Tibial nerve (tissue), 4 donors: ENCODE data around the gene ADGRG7. TPM values are rescaled to one million over a fixed set of nuclear protein-coding genes. Genes with fewer than 3 reads are reported as not detected.

Experiments
- DNase-seq, 2 donors: peaks; one replicate each; pipeline ENCODE4 v3.0.0-alpha.2; 2019; ENCODE audit warnings: low spot score in 2 of 2
- H3K27ac ChIP-seq, 4 donors: fragments of 200-600 bp; sonication (generic) in 3 of 4; one replicate each; pipeline ENCODE4 v1.5.1; 2017 to 2019; ENCODE audit warnings: mild to moderate bottlenecking in 1 of 4
- H3K27me3 ChIP-seq, 2 donors: fragments of 200-600 bp; sonication (generic) in 1 of 2; one replicate each; pipeline versions ENCODE4 v1.5.1 to v1.6.0; 2017 to 2019
- H3K36me3 ChIP-seq, 3 donors: fragments of 200-600 bp; sonication (generic); one replicate each; pipeline ENCODE4 v1.5.1; 2018 to 2019
- H3K4me1 ChIP-seq, 4 donors: fragments of 200-600 bp; sonication (generic) in 3 of 4; one replicate each; pipeline ENCODE4 v1.5.1; 2017 to 2019
- H3K4me3 ChIP-seq, 4 donors: fragments of 200-600 bp; sonication (generic) in 3 of 4; one replicate each; pipeline ENCODE4 v1.5.1; 2017 to 2019; ENCODE audit warnings: mild to moderate bottlenecking in 1 of 4, moderate library complexity in 1 of 4
- H3K9me3 ChIP-seq, 4 donors: fragments of 200-600 bp; sonication (generic) in 3 of 4; one replicate each; pipeline ENCODE4 v1.5.1; 2017 to 2019
- EP300 ChIP-seq, 2 donors: sonication (generic); formaldehyde crosslinking; IDR thresholded peaks; one replicate each; pipeline ENCODE4 v1.6.1; 2017; ENCODE audit warnings: antibody characterized with exemption in 2 of 2, mild to moderate bottlenecking in 1 of 2
- POLR2A ChIP-seq, 2 donors: fragments of 450-650 bp; IDR thresholded peaks; one replicate each; pipeline ENCODE4 v1.6.1; 2017; ENCODE audit warnings: antibody characterized with exemption in 2 of 2, mild to moderate bottlenecking in 2 of 2, moderate library complexity in 2 of 2
- WGBS, 2 donors: methylation state at CpG; one replicate each; pipeline ENCODE4 v1.1.5; 2018; 5-methylcytosine and 5-hydroxymethylcytosine counted together
- total RNA-seq, 4 donors: library from RNA; depleted of rRNA; stranded (reverse); fragments of >200 nt; gene quantifications; one replicate each; pipeline ENCODE4 v1.1.0, GENCODE V29; 2016
- TF ChIP-seq, protein P1 (sequence below), 5 experiments: fragments of 200-600 bp in 3 of 5; fragments of 450-650 bp in 2 of 5; sonication (generic) in 3 of 5; IDR thresholded peaks; one replicate each; pipeline ENCODE4 v1.5.1; 2016 to 2019; ENCODE audit warnings: antibody characterized with exemption in 5 of 5, mild to moderate bottlenecking in 3 of 5, moderate library complexity in 2 of 5

Gene ADGRG7
- total RNA-seq, 4 donors from 2014 or later, result 0.42 TPM; not detected in 3

DNA sequence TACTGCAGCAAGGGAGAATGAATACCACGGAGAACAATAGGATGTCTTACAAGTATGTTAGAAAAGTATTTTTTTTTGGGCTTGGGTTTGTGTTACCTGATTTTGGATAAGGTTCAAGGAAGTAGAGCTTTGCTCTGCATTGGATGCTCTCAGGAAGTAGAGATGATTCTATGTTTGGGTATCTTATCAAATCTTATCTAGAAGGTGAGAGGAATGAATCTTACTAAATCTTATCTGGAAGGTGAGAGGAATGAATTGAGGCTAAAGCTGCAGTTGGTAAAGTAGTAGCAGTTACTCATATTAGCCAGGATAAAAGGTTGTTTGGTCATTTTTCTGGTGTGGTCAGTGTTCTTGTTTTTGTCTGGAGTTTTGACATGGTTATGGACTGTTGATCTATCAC, 117.3 kb downstream of the ADGRG7 start:
- Histone ChIP-seq H3K4me3 (no peak overlapping the region), H3K36me3 (peaks cover 0 to 41% (median 0%) of the 10 kb centered on the region in 3 donors), H3K27ac (no peak overlapping the region), H3K27me3 (no peaks in the 10 kb centered on the region), H3K4me1 (peaks cover 0 to 18% (median 0%) of the 10 kb centered on the region in 4 donors), H3K9me3 (no peaks in the 10 kb centered on the region)
- no peak for TF ChIP-seq EP300 (IDR thresholded peaks at IDR 0.05)
- TF ChIP-seq, protein P1, sequence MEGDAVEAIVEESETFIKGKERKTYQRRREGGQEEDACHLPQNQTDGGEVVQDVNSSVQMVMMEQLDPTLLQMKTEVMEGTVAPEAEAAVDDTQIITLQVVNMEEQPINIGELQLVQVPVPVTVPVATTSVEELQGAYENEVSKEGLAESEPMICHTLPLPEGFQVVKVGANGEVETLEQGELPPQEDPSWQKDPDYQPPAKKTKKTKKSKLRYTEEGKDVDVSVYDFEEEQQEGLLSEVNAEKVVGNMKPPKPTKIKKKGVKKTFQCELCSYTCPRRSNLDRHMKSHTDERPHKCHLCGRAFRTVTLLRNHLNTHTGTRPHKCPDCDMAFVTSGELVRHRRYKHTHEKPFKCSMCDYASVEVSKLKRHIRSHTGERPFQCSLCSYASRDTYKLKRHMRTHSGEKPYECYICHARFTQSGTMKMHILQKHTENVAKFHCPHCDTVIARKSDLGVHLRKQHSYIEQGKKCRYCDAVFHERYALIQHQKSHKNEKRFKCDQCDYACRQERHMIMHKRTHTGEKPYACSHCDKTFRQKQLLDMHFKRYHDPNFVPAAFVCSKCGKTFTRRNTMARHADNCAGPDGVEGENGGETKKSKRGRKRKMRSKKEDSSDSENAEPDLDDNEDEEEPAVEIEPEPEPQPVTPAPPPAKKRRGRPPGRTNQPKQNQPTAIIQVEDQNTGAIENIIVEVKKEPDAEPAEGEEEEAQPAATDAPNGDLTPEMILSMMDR (IDR thresholded peaks at IDR 0.05), result no peak
- TF ChIP-seq POLR2A (IDR thresholded peaks at IDR 0.05), result no peak
- WGBS, 2 donors, result 90 to 97% methylated on average over 1 of the region's 1 CpG
- DNase-seq, result no peak

GRCh38 chr3:100730524-100730923, 121.1 kb downstream of the ADGRG7 start:
- TF ChIP-seq EP300 (IDR thresholded peaks at IDR 0.05) (no peak), POLR2A (IDR thresholded peaks at IDR 0.05) (no peak)
- TF ChIP-seq, protein P1 (IDR thresholded peaks at IDR 0.05), result no peak
- Histone ChIP-seq H3K4me3 (no peak overlapping the region), H3K9me3 (no peaks in the 10 kb centered on the region), H3K27me3 (no peaks in the 10 kb centered on the region), H3K27ac (no peak overlapping the region), H3K36me3 (peaks cover 0 to 38% (median 0%) of the 10 kb centered on the region in 3 donors), H3K4me1 (peaks cover 0 to 22% (median 0%) of the 10 kb centered on the region in 4 donors)
- WGBS, 2 donors, result 82 to 84% methylated on average over 3 of the region's 3 CpGs
- no peak for DNase-seq

GRCh38 chr3:100732435-100732834, 123.0 kb downstream of the ADGRG7 start:
- 88 to 92% methylated on average over 3 of the region's 3 CpGs for WGBS, 2 donors
- H3K36me3 ChIP-seq, result peaks cover 0 to 46% (median 0%) of the 10 kb centered on the region in 3 donors
- no peaks in the 10 kb centered on the region for H3K9me3 ChIP-seq
- H3K4me1 ChIP-seq, result peaks cover 0 to 9% (median 0%) of the 10 kb centered on the region in 4 donors
- TF ChIP-seq, protein P1 (IDR thresholded peaks at IDR 0.05), result no peak
- TF ChIP-seq POLR2A (IDR thresholded peaks at IDR 0.05) (no peak), EP300 (IDR thresholded peaks at IDR 0.05) (no peak)
- H3K27ac ChIP-seq, result no peak overlapping the region
- no peak for DNase-seq
- H3K4me3 ChIP-seq, result no peak overlapping the region
- H3K27me3 ChIP-seq, result no peaks in the 10 kb centered on the region

GRCh38 chr3:100737334-100737733, 127.9 kb downstream of the ADGRG7 start:
- peaks cover 0 to 7% (median 0%) of the 10 kb centered on the region in 4 donors for H3K4me1 ChIP-seq
- DNase-seq, result no peak
- H3K36me3 ChIP-seq, result peaks cover 0 to 76% (median 3%) of the 10 kb centered on the region in 3 donors
- H3K27ac ChIP-seq, result no peak overlapping the region
- no peaks in the 10 kb centered on the region for H3K27me3 ChIP-seq
- no peaks in the 10 kb centered on the region for H3K9me3 ChIP-seq
- no peak for TF ChIP-seq EP300 (IDR thresholded peaks at IDR 0.05)
- TF ChIP-seq, protein P1 (IDR thresholded peaks at IDR 0.05), result peak in 3 of 5 experiments; percentile 11 to 48 (median 26)
- no peak overlapping the region for H3K4me3 ChIP-seq
- WGBS, 2 donors, result 40 to 42% methylated on average over 2 of the region's 2 CpGs

GRCh38 chr3:100740207-100740606, 130.8 kb downstream of the ADGRG7 start:
- no peaks in the 10 kb centered on the region for H3K9me3 ChIP-seq
- TF ChIP-seq EP300 (IDR thresholded peaks at IDR 0.05) (no peak), POLR2A (IDR thresholded peaks at IDR 0.05) (no peak)
- TF ChIP-seq, protein P1 (IDR thresholded peaks at IDR 0.05), result no peak
- peaks cover 0 to 75% (median 3%) of the 10 kb centered on the region in 3 donors for H3K36me3 ChIP-seq
- no peak overlapping the region for H3K27ac ChIP-seq
- no peaks in the 10 kb centered on the region for H3K27me3 ChIP-seq
- H3K4me3 ChIP-seq, result no peak overlapping the region
- WGBS, 2 donors, result 87 to 88% methylated on average over 1 of the region's 1 CpG
- no peak for DNase-seq
- no peaks in the 10 kb centered on the region for H3K4me1 ChIP-seq
